ENCODE data around the gene UPF1. TPM values are rescaled to one million over a fixed set of nuclear protein-coding genes. Genes with fewer than 3 reads are reported as not detected.

Gene UPF1
- total and polyA plus RNA-seq, 7 donors, result 27.6 to 62.1 (median 49.0) TPM

- TF ChIP-seq POLR2AphosphoS5 (IDR thresholded peaks at IDR 0.05) (no peak), EP300 (IDR thresholded peaks at IDR 0.05) (no peak), POLR2A (IDR thresholded peaks at IDR 0.05) (no peak), CTCF (IDR thresholded peaks at IDR 0.05) (no peak)
- peaks cover 76 to 100% (median 96%) of the 10 kb centered on the region in 4 donors for H3K36me3 ChIP-seq
These were observed 25.5 kb downstream of the UPF1 start for GRCh38 chr19:18857223-18857622.

GRCh38 chr19:18858906-18859646, 27.3 kb downstream of the UPF1 start:
- DNase-seq, result no peak
- H3K27ac ChIP-seq, result no peak overlapping the region
- intact Hi-C loops (cut with DNase I), result no loop called here
- peaks cover 82 to 100% (median 97%) of the 10 kb centered on the region in 4 donors for H3K36me3 ChIP-seq
- no peaks in the 10 kb centered on the region for H3K9me3 ChIP-seq
- peaks cover 0 to 10% (median 0%) of the 10 kb centered on the region in 4 donors for H3K4me1 ChIP-seq
- no peaks in the 10 kb centered on the region for H3K27me3 ChIP-seq
- no peak overlapping the region for H3K4me3 ChIP-seq
- TF ChIP-seq POLR2A (IDR thresholded peaks at IDR 0.05) (no peak), CTCF (IDR thresholded peaks at IDR 0.05) (no peak), POLR2AphosphoS5 (IDR thresholded peaks at IDR 0.05) (no peak), EP300 (IDR thresholded peaks at IDR 0.05) (no peak)
- 92 to 93% methylated on average over 21 of the region's 21 CpGs for WGBS, 2 donors

More at GRCh38 chr19:18857223-18857622, 25.5 kb downstream of the UPF1 start:
- WGBS, 2 donors, result 96% methylated on average over 13 of the region's 13 CpGs
- H3K4me1 ChIP-seq, result peaks cover 0 to 10% (median 0%) of the 10 kb centered on the region in 4 donors
- no peak overlapping the region for H3K27ac ChIP-seq
- intact Hi-C loops (cut with DNase I), result no loop called here
- H3K4me3 ChIP-seq, result no peak overlapping the region
- H3K27me3 ChIP-seq, result no peaks in the 10 kb centered on the region
- H3K9me3 ChIP-seq, result no peaks in the 10 kb centered on the region
- DNase-seq, result no peak

GRCh38 chr19:18859676-18860301, 28.0 kb downstream of the UPF1 start:
- WGBS, 2 donors, result 88 to 90% methylated on average over 12 of the region's 12 CpGs
- peaks cover 0 to 10% (median 0%) of the 10 kb centered on the region in 4 donors for H3K4me1 ChIP-seq
- H3K27ac ChIP-seq, result no peak overlapping the region
- TF ChIP-seq POLR2AphosphoS5 (IDR thresholded peaks at IDR 0.05) (no peak), CTCF (IDR thresholded peaks at IDR 0.05) (no peak), POLR2A (IDR thresholded peaks at IDR 0.05) (no peak)
- DNase-seq, result no peak
- H3K36me3 ChIP-seq, result peaks cover 79 to 100% (median 93%) of the 10 kb centered on the region in 4 donors
- intact Hi-C loops (cut with DNase I), result no loop called here
- H3K27me3 ChIP-seq, result no peaks in the 10 kb centered on the region
- H3K9me3 ChIP-seq, result no peaks in the 10 kb centered on the region
- no peak overlapping the region for H3K4me3 ChIP-seq

- WGBS, 2 donors, result 87 to 90% methylated on average over 11 of the region's 11 CpGs
- Histone ChIP-seq H3K27ac (no peak overlapping the region), H3K9me3 (no peaks in the 10 kb centered on the region), H3K4me3 (no peak overlapping the region), H3K4me1 (peaks cover 0 to 10% (median 0%) of the 10 kb centered on the region in 4 donors), H3K27me3 (no peaks in the 10 kb centered on the region), H3K36me3 (peaks cover 76 to 100% (median 93%) of the 10 kb centered on the region in 4 donors)
- TF ChIP-seq EP300 (IDR thresholded peaks at IDR 0.05) (no peak), POLR2AphosphoS5 (IDR thresholded peaks at IDR 0.05) (no peak), POLR2A (IDR thresholded peaks at IDR 0.05) (no peak), CTCF (IDR thresholded peaks at IDR 0.05) (no peak)
- intact Hi-C loops (cut with DNase I), result no loop called here
- DNase-seq, result no peak
These were observed 28.5 kb downstream of the UPF1 start for GRCh38 chr19:18860302-18860700.
